Neuronal stem cell (in vitro differentiated cells): ENCODE measurements around the gene LCE4A.

Experiments
- DNase-seq: peaks from one replicate; pipeline ENCODE4 v3.0.0-alpha.2; 2013; ENCODE audit warnings: low spot score
- H2AFZ ChIP-seq: one replicate; pipeline ENCODE4 v1.6.1; 2013; ENCODE audit warnings: mild to moderate bottlenecking, low read length, inconsistent platforms
- H2AK5ac ChIP-seq: 2 replicates; pipeline ENCODE4 v1.6.1; 2013; ENCODE audit warnings: low read depth, mild to moderate bottlenecking, inconsistent platforms, low read length, moderate library complexity, mixed read lengths
- H2BK120ac ChIP-seq: 2 replicates; pipeline ENCODE4 v1.6.1; 2013; ENCODE audit warnings: low read depth, mild to moderate bottlenecking, inconsistent platforms, low read length, moderate library complexity, mixed read lengths
- H2BK12ac ChIP-seq: one replicate; pipeline ENCODE4 v1.6.1; 2013; ENCODE audit warnings: low read length, inconsistent platforms
- H2BK15ac ChIP-seq: 2 replicates; pipeline ENCODE4 v1.6.1; 2013; ENCODE audit warnings: mild to moderate bottlenecking, low read length, inconsistent platforms, mixed read lengths
- H2BK5ac ChIP-seq: one replicate; pipeline ENCODE4 v1.6.1; 2013; ENCODE audit warnings: inconsistent platforms, mild to moderate bottlenecking, low read length, moderate library complexity
- H3K14ac ChIP-seq: one replicate; pipeline ENCODE4 v1.6.1; 2013; ENCODE audit warnings: low read length, inconsistent platforms
- H3K18ac ChIP-seq: 2 replicates; pipeline ENCODE4 v1.6.1; 2013; ENCODE audit warnings: low read length, inconsistent platforms
- H3K23ac ChIP-seq: 2 replicates; pipeline ENCODE4 v1.6.1; 2013; ENCODE audit warnings: low read depth, mild to moderate bottlenecking, mixed read lengths, low read length, inconsistent platforms; ENCODE audit not compliant: poor library complexity
- H3K27ac ChIP-seq: replicated peaks from 3 replicates; pipeline ENCODE4 v1.5.1; 2013; ENCODE audit warnings: low read length, inconsistent platforms
- H3K27me3 ChIP-seq, 3 experiments: 2 replicates each; pipeline ENCODE4 v1.6.1; 2013; ENCODE audit warnings: low read length in 3 of 3, mild to moderate bottlenecking in 2 of 3, inconsistent platforms in 1 of 3, low read depth in 1 of 3, mixed read lengths in 1 of 3, moderate library complexity in 1 of 3; ENCODE audit not compliant: control insufficient read depth in 3 of 3, insufficient read depth in 3 of 3
- H3K36me3 ChIP-seq, 2 donors: replicated peaks in 1 of 2; 2 replicates each; pipeline ENCODE4 v1.6.1; 2013; ENCODE audit warnings: low read length in 2 of 2; ENCODE audit not compliant: control insufficient read depth in 2 of 2, insufficient read depth in 2 of 2
- H3K4ac ChIP-seq: 2 replicates; pipeline ENCODE4 v1.6.1; 2013; ENCODE audit warnings: inconsistent platforms, mild to moderate bottlenecking, low read length, moderate library complexity
- H3K4me1 ChIP-seq, 2 donors: 1 replicate in 1 of 2; 2 replicates in 1 of 2; pipeline ENCODE4 v1.6.1; 2013; ENCODE audit warnings: low read length in 2 of 2, low read depth in 1 of 2; ENCODE audit not compliant: control insufficient read depth in 2 of 2, insufficient read depth in 1 of 2
- H3K4me2 ChIP-seq: one replicate; pipeline ENCODE4 v1.6.1; 2013; ENCODE audit warnings: mild to moderate bottlenecking, low read length, inconsistent platforms; ENCODE audit not compliant: insufficient read depth, poor library complexity, severe bottlenecking
- H3K4me3 ChIP-seq, 2 donors: 2 replicates each; pipeline ENCODE4 v1.5.1; 2013; ENCODE audit warnings: low read length in 2 of 2, mild to moderate bottlenecking in 2 of 2, inconsistent platforms in 1 of 2, moderate library complexity in 1 of 2
- H3K79me1 ChIP-seq: one replicate; pipeline ENCODE4 v1.6.1; 2013; ENCODE audit warnings: low read depth, mild to moderate bottlenecking, inconsistent platforms, low read length, moderate library complexity
- H3K9ac ChIP-seq: one replicate; pipeline ENCODE4 v1.6.1; 2013; ENCODE audit warnings: mild to moderate bottlenecking, low read depth, low read length, inconsistent platforms; ENCODE audit not compliant: poor library complexity
- H3K9me3 ChIP-seq, 2 donors: replicated peaks in 1 of 2; 2 replicates each; pipeline versions ENCODE3 to v1.6.1; 2013; ENCODE audit warnings: low read length in 2 of 2, mild to moderate bottlenecking in 2 of 2, inconsistent platforms in 1 of 2, low read depth in 1 of 2, mixed read lengths in 1 of 2, moderate library complexity in 1 of 2; ENCODE audit not compliant: control insufficient read depth in 2 of 2, insufficient read depth in 1 of 2
- H4K8ac ChIP-seq: one replicate; pipeline ENCODE4 v1.6.1; 2013; ENCODE audit warnings: low read depth, mild to moderate bottlenecking, inconsistent platforms, low read length, moderate library complexity
- H4K91ac ChIP-seq: one replicate; pipeline ENCODE4 v1.6.1; 2013; ENCODE audit warnings: low read length, low read depth, mild to moderate bottlenecking, inconsistent platforms; ENCODE audit not compliant: poor library complexity
- WGBS, 2 donors: extraction: QIAGEN DNeasy Blood & Tissue Kit; methylation state at CpG; one replicate each; pipeline ENCODE4 v1.1.7; 2013; ENCODE audit warnings: missing lambda C conversion rate in 2 of 2, mixed read lengths in 1 of 2; ENCODE audit not compliant: insufficient read length in 2 of 2, insufficient replicate concordance in 1 of 2; ENCODE audit errors: extremely low coverage in 2 of 2; 5-methylcytosine and 5-hydroxymethylcytosine counted together

The LCE4A gene

DNA sequence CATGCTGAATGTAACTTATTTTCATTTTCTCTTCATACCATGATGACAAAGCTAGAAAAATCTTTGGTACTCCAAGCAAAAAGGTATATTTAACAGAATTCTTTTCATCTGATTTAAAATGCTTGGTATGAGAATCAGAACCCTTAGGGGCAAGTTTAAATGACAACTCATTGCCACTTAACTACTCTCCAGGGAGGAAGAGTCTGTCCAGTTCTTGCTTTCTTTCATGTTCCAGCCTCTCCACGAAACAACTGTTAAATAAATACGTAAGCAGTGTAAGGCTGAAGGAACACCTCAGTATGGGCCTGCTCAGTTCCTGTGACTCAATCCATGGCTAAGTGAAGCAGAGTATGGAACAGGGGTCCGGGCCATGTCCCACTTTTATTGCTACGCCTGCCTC, 8.2 kb upstream of the LCE4A start:
- H3K18ac ChIP-seq: no peak overlapping the region
- no peak overlapping the region for H3K4ac ChIP-seq
- DNase-seq: no peak
- H2BK120ac ChIP-seq: no peak overlapping the region
- no peak overlapping the region for H4K8ac ChIP-seq
- H3K79me1 ChIP-seq: no peaks in the 10 kb centered on the region
- H3K23ac ChIP-seq: no peak overlapping the region
- H3K27ac ChIP-seq: no peak overlapping the region
- no peak overlapping the region for H2AK5ac ChIP-seq
- H3K9ac ChIP-seq: no peak overlapping the region
- H3K4me3 ChIP-seq: no peak overlapping the region
- H3K9me3 ChIP-seq: peaks cover 0 to 14% of the 10 kb centered on the region in 2 donors
- WGBS, 2 donors: no CpG with 5 or more reads among the region's 4 CpGs
- no peak overlapping the region for H2BK5ac ChIP-seq
- H4K91ac ChIP-seq: no peak overlapping the region
- H3K27me3 ChIP-seq: no peaks in the 10 kb centered on the region
- no peak overlapping the region for H2BK15ac ChIP-seq
- no peak overlapping the region for H2AFZ ChIP-seq
- no peaks in the 10 kb centered on the region for H3K36me3 ChIP-seq
- no peak overlapping the region for H3K14ac ChIP-seq
- no peaks in the 10 kb centered on the region for H3K4me1 ChIP-seq
- H3K4me2 ChIP-seq: no peak overlapping the region
- H2BK12ac ChIP-seq: no peak overlapping the region

DNA sequence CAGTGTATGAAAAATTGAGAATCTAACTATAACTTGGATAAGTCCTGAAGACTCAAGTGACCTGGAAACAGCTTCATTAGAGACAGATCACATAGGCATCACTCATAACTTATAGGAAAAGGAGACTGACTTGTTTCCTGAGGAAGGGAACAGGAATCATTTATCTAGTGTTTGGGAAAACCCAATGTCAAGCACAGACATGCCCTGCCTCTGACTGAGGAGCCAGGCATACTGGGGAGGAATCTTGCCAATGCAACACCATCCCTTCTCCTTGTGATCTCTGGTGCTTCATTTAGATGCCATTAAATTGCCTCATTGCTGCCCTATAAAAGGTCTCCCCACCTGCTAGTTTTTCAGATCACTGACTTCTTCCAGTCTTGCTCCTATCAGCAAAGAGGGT, 10.3 kb downstream of the LCE4A start:
- no peaks in the 10 kb centered on the region for H3K79me1 ChIP-seq
- H3K4me2 ChIP-seq: no peak overlapping the region
- no peak overlapping the region for H3K23ac ChIP-seq
- no peak overlapping the region for H3K4ac ChIP-seq
- DNase-seq: no peak
- no peaks in the 10 kb centered on the region for H3K27me3 ChIP-seq
- H3K36me3 ChIP-seq: no peaks in the 10 kb centered on the region
- H2AK5ac ChIP-seq: no peak overlapping the region
- H3K14ac ChIP-seq: no peak overlapping the region
- no peak overlapping the region for H3K9ac ChIP-seq
- peaks cover 0 to 35% of the 10 kb centered on the region in 2 donors for H3K9me3 ChIP-seq
- no peak overlapping the region for H3K4me3 ChIP-seq
- H2BK120ac ChIP-seq: no peak overlapping the region
- H2BK12ac ChIP-seq: no peak overlapping the region
- H2AFZ ChIP-seq: no peak overlapping the region
- no peak overlapping the region for H4K91ac ChIP-seq
- no peak overlapping the region for H4K8ac ChIP-seq
- H2BK15ac ChIP-seq: no peak overlapping the region
- no peak overlapping the region for H2BK5ac ChIP-seq
- H3K27ac ChIP-seq: no peak overlapping the region
- H3K18ac ChIP-seq: no peak overlapping the region
- H3K4me1 ChIP-seq: no peaks in the 10 kb centered on the region

DNA sequence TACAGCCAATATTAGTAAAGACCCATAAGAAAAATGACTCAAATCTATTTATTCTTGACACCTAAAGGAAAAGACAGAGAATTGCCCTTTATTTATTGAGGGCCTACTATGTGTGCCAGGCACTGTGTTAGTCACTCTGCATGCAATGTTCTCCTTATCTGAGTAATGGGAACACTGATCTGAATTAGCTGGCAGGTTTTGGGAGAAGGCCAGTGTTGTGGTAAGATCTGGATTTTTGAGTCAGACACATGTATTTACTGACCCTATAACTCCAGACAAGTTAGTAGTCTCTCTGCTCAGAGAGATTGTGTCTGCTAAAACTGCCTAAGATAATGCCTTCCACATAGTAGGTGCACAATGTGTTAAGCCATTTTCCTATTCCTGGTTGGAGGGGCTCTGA, 17.3 kb downstream of the LCE4A start:
- no peak overlapping the region for H3K18ac ChIP-seq
- no peak overlapping the region for H2BK5ac ChIP-seq
- H3K14ac ChIP-seq: no peak overlapping the region
- no peak overlapping the region for H4K8ac ChIP-seq
- H3K27ac ChIP-seq: no peak overlapping the region
- H3K4me3 ChIP-seq: no peak overlapping the region
- no peak for DNase-seq
- H3K36me3 ChIP-seq: no peaks in the 10 kb centered on the region
- no peak overlapping the region for H4K91ac ChIP-seq
- no peak overlapping the region for H2BK120ac ChIP-seq
- H2BK12ac ChIP-seq: no peak overlapping the region
- H3K23ac ChIP-seq: no peak overlapping the region
- no peak overlapping the region for H3K4me2 ChIP-seq
- H3K9me3 ChIP-seq: peaks cover 0 to 23% of the 10 kb centered on the region in 2 donors
- no peak overlapping the region for H2AFZ ChIP-seq
- no peak overlapping the region for H2AK5ac ChIP-seq
- no peaks in the 10 kb centered on the region for H3K4me1 ChIP-seq
- no peaks in the 10 kb centered on the region for H3K27me3 ChIP-seq
- H3K9ac ChIP-seq: no peak overlapping the region
- H3K4ac ChIP-seq: no peak overlapping the region
- peaks cover 2% of the 10 kb centered on the region for H3K79me1 ChIP-seq
- H2BK15ac ChIP-seq: no peak overlapping the region

DNA sequence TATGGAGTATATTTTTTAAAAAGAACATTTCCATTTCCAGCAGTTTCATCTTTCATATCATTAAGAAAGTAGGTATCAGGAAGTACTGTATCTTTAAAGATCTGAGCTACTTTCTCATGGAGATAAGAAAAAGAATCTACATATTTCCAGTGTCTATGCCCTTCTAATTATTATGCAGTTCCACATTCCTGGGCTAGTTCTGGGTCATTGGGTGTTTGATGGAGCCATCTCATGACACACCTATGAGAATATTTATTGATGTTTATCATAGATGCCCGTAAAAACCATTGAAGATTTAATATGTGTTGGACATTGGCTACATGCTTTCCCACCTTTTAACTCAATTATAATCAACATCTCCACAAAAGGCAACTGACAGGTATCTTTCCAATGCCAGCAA, 21.0 kb downstream of the LCE4A start:
- WGBS, 2 donors: no CpG with 5 or more reads among the region's 1 CpG
- no peaks in the 10 kb centered on the region for H3K4me1 ChIP-seq

More for the DNA sequence above, 21.0 kb downstream of the LCE4A start:
- Histone ChIP-seq H3K9ac (no peak overlapping the region), H3K79me1 (peaks cover 2% of the 10 kb centered on the region), H3K9me3 (peaks cover 0 to 19% of the 10 kb centered on the region in 2 donors), H3K36me3 (no peaks in the 10 kb centered on the region), H2BK120ac (no peak overlapping the region), H3K4me2 (no peak overlapping the region), H3K23ac (no peak overlapping the region), H4K91ac (no peak overlapping the region), H4K8ac (no peak overlapping the region), H3K27me3 (no peaks in the 10 kb centered on the region), H2AFZ (no peak overlapping the region), H3K18ac (no peak overlapping the region), H2BK15ac (no peak overlapping the region), H2BK5ac (no peak overlapping the region), H2AK5ac (no peak overlapping the region), H3K14ac (no peak overlapping the region), H3K4me3 (no peak overlapping the region), H3K4ac (no peak overlapping the region), H3K27ac (no peak overlapping the region), H2BK12ac (no peak overlapping the region)
- DNase-seq: no peak
